ENCODE data around the gene PALM. TPM values are rescaled to one million over a fixed set of nuclear protein-coding genes. Genes with fewer than 3 reads are reported as not detected.

PALM gene
- polyA plus RNA-seq, 4 donors, result 12.4 to 37.6 (median 25.3) TPM

DNA sequence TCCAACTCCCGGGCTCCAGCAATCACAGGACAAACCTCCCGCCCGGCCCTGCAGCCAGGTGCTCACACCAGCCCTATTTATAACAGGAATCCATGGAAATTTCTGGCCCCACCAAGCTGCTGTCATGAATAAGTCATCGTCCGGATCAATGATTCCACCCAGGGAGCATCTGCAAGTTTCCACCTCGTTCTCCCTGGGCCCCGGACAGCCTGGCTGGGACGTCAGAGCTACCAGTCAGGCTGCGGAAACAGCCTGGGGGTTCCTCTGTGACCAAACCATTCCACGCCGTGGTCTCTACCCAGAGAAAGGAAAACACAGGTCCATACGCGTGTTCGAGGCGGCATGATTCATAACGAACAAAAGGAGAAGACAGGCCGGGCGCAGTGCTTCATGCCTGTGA, 67.8 kb downstream of the PALM start:
- FAIRE-seq, result no peak
- whole genome bisulfite sequencing, 3 donors, result 84 to 88% (median 87%) methylated on average over 18 of the region's 18 CpGs
- Histone ChIP-seq H3K4me3 (ENCODE audit: low read depth in 1 of 3, low read length in 3 of 3) (no peak overlapping the region), H3K36me3 (ENCODE audit: control insufficient read depth in 3 of 3, insufficient read depth in 2 of 3, low read depth in 1 of 3, low read length in 3 of 3) (no peaks in the 10 kb centered on the region), H3K27me3 (ENCODE audit: control insufficient read depth in 3 of 3, insufficient read depth in 3 of 3, low read length in 3 of 3) (no peaks in the 10 kb centered on the region), H3K4me1 (ENCODE audit: control insufficient read depth in 3 of 3, insufficient read depth in 2 of 3, low read depth in 1 of 3, low read length in 2 of 3) (peaks cover 0 to 14% (median 0%) of the 10 kb centered on the region in 3 donors), H3K27ac (ENCODE audit: low read depth in 1 of 3, low read length in 2 of 3) (no peak overlapping the region), H3K9me3 (ENCODE audit: control insufficient read depth in 2 of 2, insufficient read depth in 1 of 2, low read depth in 1 of 2, low read length in 1 of 2) (no peaks in the 10 kb centered on the region)
- no peak for DNase-seq

DNA sequence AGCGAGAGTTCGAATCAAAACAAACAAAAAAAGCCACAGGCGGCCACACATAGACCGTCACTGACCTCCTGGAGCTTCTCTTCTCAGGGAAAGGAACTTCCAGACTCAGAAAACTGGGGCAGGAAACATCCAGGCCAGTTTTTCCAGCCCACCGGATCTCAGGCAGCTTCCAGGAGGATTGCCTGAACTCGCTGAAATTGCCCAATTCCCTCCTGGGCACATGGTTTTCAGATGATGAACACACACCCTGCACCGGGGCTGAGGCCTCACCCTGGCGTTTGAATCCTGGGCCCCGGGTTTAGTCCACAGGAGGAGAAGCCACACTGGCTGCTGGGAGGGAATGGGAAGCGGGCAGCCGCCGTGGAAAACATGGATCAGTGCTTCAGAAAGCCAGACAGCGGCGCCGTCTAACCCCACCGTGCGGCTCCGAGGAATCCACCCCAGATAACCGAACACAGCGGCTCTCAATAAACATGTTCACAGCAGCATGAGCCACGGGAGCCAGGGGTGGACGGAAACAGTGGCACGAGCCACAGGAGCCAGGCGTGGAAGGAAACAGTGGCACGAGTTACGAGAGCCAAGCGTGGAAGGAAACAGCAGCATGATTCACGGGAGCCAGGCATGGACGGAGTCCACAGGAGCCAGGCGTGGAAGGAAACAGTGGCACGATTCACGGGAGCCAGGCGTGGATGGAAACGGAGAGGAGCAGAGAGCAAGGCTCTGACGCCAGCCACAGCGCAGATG, 70.3 kb downstream of the PALM start:
- FAIRE-seq (no peak), DNase-seq (peak in 1 of 2 donors; percentile 59)
- Histone ChIP-seq H3K27ac (ENCODE audit: low read depth in 1 of 3, low read length in 2 of 3) (peak overlapping the region in 1 of 3 donors; percentile 6), H3K4me3 (ENCODE audit: low read depth in 1 of 3, low read length in 3 of 3) (no peak overlapping the region), H3K27me3 (ENCODE audit: control insufficient read depth in 3 of 3, insufficient read depth in 3 of 3, low read length in 3 of 3) (no peaks in the 10 kb centered on the region), H3K9me3 (ENCODE audit: control insufficient read depth in 2 of 2, insufficient read depth in 1 of 2, low read depth in 1 of 2, low read length in 1 of 2) (no peaks in the 10 kb centered on the region), H3K36me3 (ENCODE audit: control insufficient read depth in 3 of 3, insufficient read depth in 2 of 3, low read depth in 1 of 3, low read length in 3 of 3) (no peaks in the 10 kb centered on the region), H3K4me1 (ENCODE audit: control insufficient read depth in 3 of 3, insufficient read depth in 2 of 3, low read depth in 1 of 3, low read length in 2 of 3) (peaks cover 0 to 28% (median 0%) of the 10 kb centered on the region in 3 donors)
- 56 to 67% (median 65%) methylated on average over 36 of the region's 36 CpGs for WGBS, 3 donors

DNA sequence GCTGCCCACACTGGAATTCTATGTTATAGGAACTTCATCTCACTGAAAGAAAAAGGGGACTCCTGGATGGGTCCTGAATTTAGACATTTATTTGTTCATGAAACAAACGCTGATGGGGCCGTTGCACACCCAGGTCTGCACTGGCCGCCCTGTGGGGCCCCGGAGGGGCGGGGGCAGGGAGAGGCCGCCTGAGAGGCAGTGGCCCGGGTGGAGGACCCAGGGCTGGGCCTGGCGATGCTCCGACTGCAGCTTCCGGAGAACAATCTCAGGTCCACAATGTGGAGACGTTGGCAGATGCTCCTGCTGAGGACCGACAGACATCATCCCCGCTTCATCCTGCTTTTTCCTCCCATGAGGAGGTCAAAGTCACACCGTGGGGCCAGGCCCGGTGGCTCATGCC, 72.2 kb downstream of the PALM start:
- Histone ChIP-seq H3K36me3 (ENCODE audit: control insufficient read depth in 3 of 3, insufficient read depth in 2 of 3, low read depth in 1 of 3, low read length in 3 of 3) (no peaks in the 10 kb centered on the region), H3K9me3 (ENCODE audit: control insufficient read depth in 2 of 2, insufficient read depth in 1 of 2, low read depth in 1 of 2, low read length in 1 of 2) (no peaks in the 10 kb centered on the region), H3K4me3 (ENCODE audit: low read depth in 1 of 3, low read length in 3 of 3) (no peak overlapping the region), H3K27me3 (ENCODE audit: control insufficient read depth in 3 of 3, insufficient read depth in 3 of 3, low read length in 3 of 3) (no peaks in the 10 kb centered on the region), H3K27ac (ENCODE audit: low read depth in 1 of 3, low read length in 2 of 3) (no peak overlapping the region), H3K4me1 (ENCODE audit: control insufficient read depth in 3 of 3, insufficient read depth in 2 of 3, low read depth in 1 of 3, low read length in 2 of 3) (peaks cover 0 to 28% (median 0%) of the 10 kb centered on the region in 3 donors)
- FAIRE-seq (no peak), DNase-seq (peak in 1 of 2 donors; percentile 18)
- 55 to 80% (median 60%) methylated on average over 15 of the region's 15 CpGs for WGBS, 3 donors

DNA sequence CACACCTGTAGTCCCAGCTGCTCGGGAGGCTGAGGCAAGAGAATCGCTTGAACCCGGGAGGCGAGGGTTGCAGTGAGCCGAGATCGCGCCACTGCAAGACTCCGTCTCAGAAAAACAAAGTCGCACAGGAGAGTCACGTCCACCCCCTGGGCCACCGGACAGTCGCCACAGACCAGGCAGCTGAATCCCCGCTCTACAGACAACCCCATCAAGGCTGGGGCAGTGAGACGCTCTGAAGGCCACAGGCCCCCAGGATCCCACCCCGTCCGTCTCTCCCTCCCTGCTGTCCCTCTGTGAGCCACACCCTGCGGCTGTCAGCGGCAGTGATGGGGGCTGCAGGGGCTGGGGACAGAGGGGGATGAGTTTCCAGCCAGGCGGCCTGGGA, 73.1 kb downstream of the PALM start:
- Histone ChIP-seq H3K27ac (ENCODE audit: low read depth in 1 of 3, low read length in 2 of 3) (peak overlapping the region in 2 of 3 donors; percentile 24 to 30), H3K27me3 (ENCODE audit: control insufficient read depth in 3 of 3, insufficient read depth in 3 of 3, low read length in 3 of 3) (no peaks in the 10 kb centered on the region), H3K4me1 (ENCODE audit: control insufficient read depth in 3 of 3, insufficient read depth in 2 of 3, low read depth in 1 of 3, low read length in 2 of 3) (peaks cover 0 to 28% (median 0%) of the 10 kb centered on the region in 3 donors), H3K9me3 (ENCODE audit: control insufficient read depth in 2 of 2, insufficient read depth in 1 of 2, low read depth in 1 of 2, low read length in 1 of 2) (no peaks in the 10 kb centered on the region), H3K36me3 (ENCODE audit: control insufficient read depth in 3 of 3, insufficient read depth in 2 of 3, low read depth in 1 of 3, low read length in 3 of 3) (no peaks in the 10 kb centered on the region), H3K4me3 (ENCODE audit: low read depth in 1 of 3, low read length in 3 of 3) (peak overlapping the region in 1 of 3 donors; percentile 46)
- FAIRE-seq (no peak), DNase-seq (no peak)
- 83 to 88% (median 87%) methylated on average over 18 to 19 of the region's 19 CpGs for WGBS, 3 donors

DNA sequence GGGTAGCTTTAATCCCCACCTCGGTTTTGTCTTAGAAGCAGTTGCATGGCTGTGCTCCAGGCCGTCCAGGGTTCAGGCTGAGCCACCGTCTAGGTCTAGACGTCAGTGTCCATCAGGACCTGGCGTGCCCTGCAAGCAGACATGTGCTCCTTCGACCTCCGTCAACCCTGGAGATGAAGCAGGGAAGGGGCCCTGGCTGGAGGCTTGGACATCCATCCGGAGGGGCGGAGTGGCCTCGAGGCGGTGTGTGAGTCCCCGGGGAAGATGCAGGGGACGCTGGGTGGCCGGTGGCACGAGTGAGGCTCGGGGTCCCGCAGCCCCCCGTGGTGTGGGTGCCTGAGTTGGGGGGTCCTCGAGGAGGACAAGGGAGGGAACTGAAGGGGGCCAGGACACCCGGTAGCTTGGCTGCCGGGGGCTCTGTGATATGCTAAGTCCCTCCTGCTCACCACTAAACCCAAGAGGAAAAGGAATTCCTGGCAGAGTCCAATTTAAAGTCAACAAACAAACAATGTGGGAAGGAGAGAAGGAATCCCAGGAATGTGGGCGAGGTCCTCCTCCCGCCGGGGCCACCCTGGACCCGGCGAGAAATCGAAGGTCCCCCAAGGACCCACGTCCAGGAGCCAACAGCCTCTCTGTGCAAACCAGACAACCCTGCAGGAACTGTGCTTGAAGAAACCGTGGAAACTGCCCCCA, 73.6 kb downstream of the PALM start:
- Histone ChIP-seq H3K4me1 (ENCODE audit: control insufficient read depth in 3 of 3, insufficient read depth in 2 of 3, low read depth in 1 of 3, low read length in 2 of 3) (peaks cover 0 to 28% (median 0%) of the 10 kb centered on the region in 3 donors), H3K36me3 (ENCODE audit: control insufficient read depth in 3 of 3, insufficient read depth in 2 of 3, low read depth in 1 of 3, low read length in 3 of 3) (no peaks in the 10 kb centered on the region), H3K4me3 (ENCODE audit: low read depth in 1 of 3, low read length in 3 of 3) (peak overlapping the region in 2 of 3 donors; percentile 6 to 46), H3K9me3 (ENCODE audit: control insufficient read depth in 2 of 2, insufficient read depth in 1 of 2, low read depth in 1 of 2, low read length in 1 of 2) (no peaks in the 10 kb centered on the region), H3K27me3 (ENCODE audit: control insufficient read depth in 3 of 3, insufficient read depth in 3 of 3, low read length in 3 of 3) (no peaks in the 10 kb centered on the region), H3K27ac (ENCODE audit: low read depth in 1 of 3, low read length in 2 of 3) (peak overlapping the region in 2 of 3 donors; percentile 11 to 30)
- FAIRE-seq (no peak), DNase-seq (peak; percentile 66 to 79)
- 18 to 34% (median 26%) methylated on average over 29 of the region's 29 CpGs for WGBS, 3 donors

DNA sequence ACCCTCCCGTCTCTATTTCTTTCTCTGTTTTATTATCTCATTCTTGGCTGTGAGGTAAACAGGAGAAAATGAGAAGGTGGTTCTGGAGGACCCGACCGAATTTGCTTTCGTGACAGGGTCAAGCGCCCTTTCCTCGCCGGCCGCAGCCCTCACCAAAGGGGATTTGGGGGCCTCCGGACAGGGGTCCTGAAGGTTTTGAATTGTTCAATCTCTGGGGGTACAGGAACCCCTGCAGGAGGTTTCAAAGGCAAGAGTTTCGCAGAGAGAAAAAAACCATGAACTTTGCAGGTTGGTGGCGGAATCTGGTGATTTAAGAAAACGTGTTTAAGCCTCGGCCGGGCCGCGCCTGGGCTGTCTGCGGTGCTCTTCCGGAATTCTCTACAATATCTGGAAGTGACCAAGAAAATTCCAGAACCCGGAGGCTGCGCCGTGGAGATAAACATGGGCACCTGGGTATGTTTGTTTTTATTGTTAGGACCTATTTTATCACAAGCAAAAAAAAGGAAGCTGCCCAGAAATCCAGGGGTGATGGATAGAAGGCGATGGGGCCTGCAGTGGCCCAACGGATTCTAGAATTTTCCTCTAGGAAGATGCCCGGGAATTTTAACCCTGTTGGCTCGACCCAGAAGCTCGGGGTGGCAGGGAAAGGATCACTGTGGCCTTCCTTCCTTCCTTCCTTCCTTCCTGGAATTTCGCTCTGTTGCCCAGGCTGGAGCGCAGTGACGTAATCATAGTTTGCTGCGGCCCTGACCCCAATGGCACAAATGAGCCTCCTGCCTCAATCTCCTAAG, 74.3 kb downstream of the PALM start:
- Histone ChIP-seq H3K36me3 (ENCODE audit: control insufficient read depth in 3 of 3, insufficient read depth in 2 of 3, low read depth in 1 of 3, low read length in 3 of 3) (peaks cover 0 to 5% (median 0%) of the 10 kb centered on the region in 3 donors), H3K4me3 (ENCODE audit: low read depth in 1 of 3, low read length in 3 of 3) (peak overlapping the region in 2 of 3 donors; percentile 6 to 46), H3K9me3 (ENCODE audit: control insufficient read depth in 2 of 2, insufficient read depth in 1 of 2, low read depth in 1 of 2, low read length in 1 of 2) (no peaks in the 10 kb centered on the region), H3K27me3 (ENCODE audit: control insufficient read depth in 3 of 3, insufficient read depth in 3 of 3, low read length in 3 of 3) (no peaks in the 10 kb centered on the region), H3K27ac (ENCODE audit: low read depth in 1 of 3, low read length in 2 of 3) (peak overlapping the region in 2 of 3 donors; percentile 11 to 30), H3K4me1 (ENCODE audit: control insufficient read depth in 3 of 3, insufficient read depth in 2 of 3, low read depth in 1 of 3, low read length in 2 of 3) (peaks cover 0 to 28% (median 0%) of the 10 kb centered on the region in 3 donors)
- FAIRE-seq (no peak), DNase-seq (peak in 1 of 2 donors; percentile 9)
- 47 to 57% (median 48%) methylated on average over 29 to 30 of the region's 30 CpGs for WGBS, 3 donors

DNA sequence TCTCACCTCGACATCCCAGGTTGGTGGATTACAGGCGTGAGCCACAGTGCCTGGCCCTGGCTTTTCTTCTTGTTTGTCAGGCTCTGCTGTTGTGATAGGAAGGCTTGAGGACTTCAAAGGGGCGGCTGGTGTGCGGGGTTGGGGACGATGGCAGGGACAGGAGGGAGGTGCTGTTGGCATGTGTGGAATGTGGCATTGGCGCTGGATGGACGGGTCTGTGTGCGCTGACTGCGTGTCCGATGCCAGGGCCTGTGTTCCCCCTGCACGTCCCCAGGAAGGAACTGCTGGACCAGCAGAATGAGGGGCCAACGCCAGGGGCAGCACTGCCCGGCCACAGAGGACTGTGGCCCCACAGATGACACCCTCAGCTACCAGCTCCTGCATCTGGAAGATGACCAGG, 75.8 kb downstream of the PALM start:
- H3K4me1 ChIP-seq (ENCODE audit: control insufficient read depth in 3 of 3, insufficient read depth in 2 of 3, low read depth in 1 of 3, low read length in 2 of 3), result peaks cover 0 to 25% (median 0%) of the 10 kb centered on the region in 3 donors
- H3K27me3 ChIP-seq (ENCODE audit: control insufficient read depth in 3 of 3, insufficient read depth in 3 of 3, low read length in 3 of 3), result no peaks in the 10 kb centered on the region
- H3K4me3 ChIP-seq (ENCODE audit: low read depth in 1 of 3, low read length in 3 of 3), result no peak overlapping the region
- FAIRE-seq (no peak), DNase-seq (no peak)
- H3K9me3 ChIP-seq (ENCODE audit: control insufficient read depth in 2 of 2, insufficient read depth in 1 of 2, low read depth in 1 of 2, low read length in 1 of 2), result no peaks in the 10 kb centered on the region
- peaks cover 0 to 5% (median 0%) of the 10 kb centered on the region in 3 donors for H3K36me3 ChIP-seq (ENCODE audit: control insufficient read depth in 3 of 3, insufficient read depth in 2 of 3, low read depth in 1 of 3, low read length in 3 of 3)
- H3K27ac ChIP-seq (ENCODE audit: low read depth in 1 of 3, low read length in 2 of 3), result peak overlapping the region in 1 of 3 donors; percentile 14
- WGBS, 3 donors, result 69 to 88% (median 85%) methylated on average over 12 to 13 of the region's 13 CpGs

DNA sequence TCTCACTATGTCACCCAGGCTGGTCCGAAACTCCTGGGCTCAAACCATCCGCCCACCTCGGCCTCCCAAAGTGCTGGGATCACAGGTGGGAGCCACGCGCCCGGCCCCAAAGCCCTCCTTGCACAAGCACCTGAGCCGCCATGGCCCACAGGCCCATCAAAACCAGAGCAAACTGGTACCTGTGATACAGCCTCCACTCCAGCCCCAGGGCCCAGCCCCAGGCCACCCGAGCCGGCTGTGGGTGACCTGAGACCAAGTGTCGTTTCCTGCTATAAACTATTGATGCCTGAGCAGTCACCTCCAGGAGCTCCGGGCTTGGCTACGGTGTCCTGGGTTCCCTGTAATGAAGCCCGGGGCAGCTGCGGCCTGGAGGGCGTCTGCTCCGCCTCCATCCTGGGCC, 78.8 kb downstream of the PALM start:
- no peaks in the 10 kb centered on the region for H3K27me3 ChIP-seq (ENCODE audit: control insufficient read depth in 3 of 3, insufficient read depth in 3 of 3, low read length in 3 of 3)
- no peaks in the 10 kb centered on the region for H3K9me3 ChIP-seq (ENCODE audit: control insufficient read depth in 2 of 2, insufficient read depth in 1 of 2, low read depth in 1 of 2, low read length in 1 of 2)
- no peak overlapping the region for H3K4me3 ChIP-seq (ENCODE audit: low read depth in 1 of 3, low read length in 3 of 3)
- H3K27ac ChIP-seq (ENCODE audit: low read depth in 1 of 3, low read length in 2 of 3), result peak overlapping the region in 1 of 3 donors; percentile 10
- no peak for FAIRE-seq
- DNase-seq, result no peak
- peaks cover 0 to 7% (median 0%) of the 10 kb centered on the region in 3 donors for H3K36me3 ChIP-seq (ENCODE audit: control insufficient read depth in 3 of 3, insufficient read depth in 2 of 3, low read depth in 1 of 3, low read length in 3 of 3)
- 86 to 94% (median 92%) methylated on average over 15 to 16 of the region's 16 CpGs for WGBS, 3 donors
- peaks cover 0 to 8% (median 0%) of the 10 kb centered on the region in 3 donors for H3K4me1 ChIP-seq (ENCODE audit: control insufficient read depth in 3 of 3, insufficient read depth in 2 of 3, low read depth in 1 of 3, low read length in 2 of 3)
